Astrocyte (in vitro differentiated cells and primary cell): ENCODE results near the gene MPC1. TPM values are rescaled to one million over a fixed set of nuclear protein-coding genes. Genes with fewer than 3 reads are reported as not detected.

Source experiments
- DNase-seq: peaks from one replicate; pipeline ENCODE4 v3.0.0-alpha.2; 2010; ENCODE audit warnings: low read depth
- FAIRE-seq: peaks from 2 replicates; lab custom pipeline; 2011; peaks lifted over from hg19 to GRCh38; lab: Jason Lieb, UNC
- H2AFZ ChIP-seq: 2 replicates; pipeline ENCODE4 v1.6.0; 2012; ENCODE audit warnings: low read depth, low read length, inconsistent platforms
- H3K27ac ChIP-seq: 2 replicates; pipeline ENCODE4 v1.5.1; 2011; ENCODE audit warnings: low read depth, low read length, inconsistent platforms
- H3K27me3 ChIP-seq: 2 replicates; pipeline ENCODE4 v1.6.0; 2011; ENCODE audit warnings: low read length, inconsistent platforms; ENCODE audit not compliant: insufficient read depth
- H3K36me3 ChIP-seq: 2 replicates; pipeline ENCODE4 v1.5.1; 2011; ENCODE audit warnings: low read length, inconsistent platforms; ENCODE audit not compliant: insufficient read depth
- H3K4me1 ChIP-seq: 2 replicates; pipeline ENCODE4 v1.5.1; 2011; ENCODE audit warnings: low read length, inconsistent platforms; ENCODE audit not compliant: insufficient read depth
- H3K4me2 ChIP-seq: 2 replicates; pipeline ENCODE4 v1.6.0; 2012; ENCODE audit warnings: low read length, inconsistent platforms
- H3K4me3 ChIP-seq: 2 replicates; pipeline ENCODE4 v1.5.1; 2011; ENCODE audit warnings: low read depth, mild to moderate bottlenecking, low read length, inconsistent platforms; ENCODE audit not compliant: insufficient read depth
- H3K79me2 ChIP-seq: 2 replicates; pipeline ENCODE4 v1.6.0; 2012; ENCODE audit warnings: mild to moderate bottlenecking, low read length, inconsistent platforms; ENCODE audit not compliant: insufficient read depth
- H3K9ac ChIP-seq: 2 replicates; pipeline ENCODE4 v1.6.0; 2012; ENCODE audit warnings: mild to moderate bottlenecking, low read length, inconsistent platforms
- H3K9me3 ChIP-seq: 2 replicates; pipeline ENCODE4 v1.5.1; 2012; ENCODE audit warnings: low read depth, mild to moderate bottlenecking, low read length, inconsistent platforms; ENCODE audit not compliant: insufficient read depth
- H4K20me1 ChIP-seq: 2 replicates; pipeline ENCODE4 v1.6.0; 2012; ENCODE audit warnings: low read length, inconsistent platforms; ENCODE audit not compliant: insufficient read depth
- H3K27ac Mint-ChIP-seq: one replicate; pipeline ENCODE4 v1.8.0; 2021; ENCODE audit warnings: mild to moderate bottlenecking, mixed read lengths; ENCODE audit not compliant: unreplicated experiment
- H3K27me3 Mint-ChIP-seq: one replicate; pipeline ENCODE4 v1.8.0; 2021; ENCODE audit warnings: low read depth, mixed read lengths; ENCODE audit not compliant: unreplicated experiment
- H3K36me3 Mint-ChIP-seq: one replicate; pipeline ENCODE4 v1.8.0; 2021; ENCODE audit warnings: low read depth, mixed read lengths; ENCODE audit not compliant: unreplicated experiment
- H3K4me1 Mint-ChIP-seq: one replicate; pipeline ENCODE4 v1.8.0; 2021; ENCODE audit warnings: low read depth, mixed read lengths; ENCODE audit not compliant: unreplicated experiment
- H3K4me3 Mint-ChIP-seq: one replicate; pipeline ENCODE4 v1.8.0; 2021; ENCODE audit warnings: mild to moderate bottlenecking, moderate library complexity, mixed read lengths; ENCODE audit not compliant: unreplicated experiment
- H3K9me3 Mint-ChIP-seq: one replicate; pipeline ENCODE4 v1.8.0; 2021; ENCODE audit warnings: mild to moderate bottlenecking, mixed read lengths; ENCODE audit not compliant: unreplicated experiment
- CTCF ChIP-seq: IDR thresholded peaks from 2 replicates; pipeline ENCODE4 v1.5.1; 2011; ENCODE audit warnings: low read depth, mild to moderate bottlenecking, inconsistent platforms, low read length, moderate library complexity; ENCODE audit not compliant: insufficient read depth
- EZH2 ChIP-seq: IDR thresholded peaks from 2 replicates; pipeline ENCODE4 v1.6.1; 2012; ENCODE audit warnings: mild to moderate bottlenecking, low read length, inconsistent platforms; ENCODE audit not compliant: insufficient read depth
- total RNA-seq: library from RNA; stranded (reverse); gene quantifications from 2 replicates; pipeline ENCODE4 v1.2.1, GENCODE V29; 2021

Gene MPC1
- total RNA-seq, 1 donor from 2014 or later = 47.4 TPM

- DNase-seq (peak; percentile 66), FAIRE-seq (no peak)
- Histone ChIP-seq H2AFZ (no peak overlapping the region), H3K4me3 (no peak overlapping the region), H3K9me3 (peaks cover 5% of the 10 kb centered on the region), H3K4me2 (no peak overlapping the region), H3K27ac (no peak overlapping the region), H4K20me1 (peaks cover 12% of the 10 kb centered on the region), H3K4me1 (no peaks in the 10 kb centered on the region), H3K36me3 (peaks cover 3% of the 10 kb centered on the region), H3K79me2 (no peaks in the 10 kb centered on the region), H3K9ac (no peak overlapping the region), H3K27me3 (no peaks in the 10 kb centered on the region)
- H3K4me3 Mint-ChIP-seq = no peak overlapping the region
- H3K27me3 Mint-ChIP-seq = no peaks in the 10 kb centered on the region
- peaks cover 4% of the 10 kb centered on the region for H3K9me3 Mint-ChIP-seq
- H3K4me1 Mint-ChIP-seq = peaks cover 12% of the 10 kb centered on the region
- no peak overlapping the region for H3K27ac Mint-ChIP-seq
- peaks cover 45% of the 10 kb centered on the region for H3K36me3 Mint-ChIP-seq
- TF ChIP-seq CTCF = no peak
- TF ChIP-seq EZH2 = no peak
Observed at GRCh38 chr6:166419286-166419685, 36.5 kb upstream of the MPC1 start.

GRCh38 chr6:166418691-166419143 is 36.0 kb upstream of the MPC1 start:
- peaks cover 12% of the 10 kb centered on the region for H4K20me1 ChIP-seq
- no peak overlapping the region for H3K9ac ChIP-seq
- TF ChIP-seq EZH2 = no peak
- no peak for TF ChIP-seq CTCF
- no peak overlapping the region for H3K27ac ChIP-seq
- peaks cover 10% of the 10 kb centered on the region for H3K4me1 Mint-ChIP-seq
- peaks cover 4% of the 10 kb centered on the region for H3K9me3 Mint-ChIP-seq
- H3K27me3 ChIP-seq = no peaks in the 10 kb centered on the region
- H3K79me2 ChIP-seq = no peaks in the 10 kb centered on the region
- H3K36me3 Mint-ChIP-seq = peaks cover 42% of the 10 kb centered on the region
- no peak overlapping the region for H3K4me3 Mint-ChIP-seq
- H3K27ac Mint-ChIP-seq = no peak overlapping the region
- H3K4me2 ChIP-seq = no peak overlapping the region
- no peaks in the 10 kb centered on the region for H3K27me3 Mint-ChIP-seq
- peaks cover 5% of the 10 kb centered on the region for H3K9me3 ChIP-seq
- DNase-seq (no peak), FAIRE-seq (no peak)
- no peak overlapping the region for H2AFZ ChIP-seq
- H3K36me3 ChIP-seq = peaks cover 3% of the 10 kb centered on the region
- H3K4me3 ChIP-seq = no peak overlapping the region
- H3K4me1 ChIP-seq = no peaks in the 10 kb centered on the region

- H3K27ac ChIP-seq = no peak overlapping the region
- H3K27ac Mint-ChIP-seq = no peak overlapping the region
- no peak for TF ChIP-seq EZH2
- TF ChIP-seq CTCF = no peak
- FAIRE-seq (no peak), DNase-seq (no peak)
- H3K27me3 ChIP-seq = no peaks in the 10 kb centered on the region
- no peaks in the 10 kb centered on the region for H3K79me2 ChIP-seq
- no peak overlapping the region for H2AFZ ChIP-seq
- H3K36me3 ChIP-seq = peaks cover 3% of the 10 kb centered on the region
- peaks cover 38% of the 10 kb centered on the region for H3K36me3 Mint-ChIP-seq
- H3K4me2 ChIP-seq = no peak overlapping the region
- H3K4me3 ChIP-seq = no peak overlapping the region
- no peak overlapping the region for H3K9ac ChIP-seq
- H3K4me1 Mint-ChIP-seq = peaks cover 7% of the 10 kb centered on the region
- peaks cover 12% of the 10 kb centered on the region for H4K20me1 ChIP-seq
- H3K27me3 Mint-ChIP-seq = no peaks in the 10 kb centered on the region
- H3K4me1 ChIP-seq = no peaks in the 10 kb centered on the region
- H3K4me3 Mint-ChIP-seq = no peak overlapping the region
- peaks cover 4% of the 10 kb centered on the region for H3K9me3 Mint-ChIP-seq
- peaks cover 5% of the 10 kb centered on the region for H3K9me3 ChIP-seq
Observed at GRCh38 chr6:166417285-166417691, 34.5 kb upstream of the MPC1 start.
